Activated CD4-positive, alpha-beta T cell treated with anti-CD3 and anti-CD28 coated beads for 24 hours (primary cell): Measurements from ENCODE around the gene ELF5.

Experiments
- DNase-seq, 2 donors: peaks; one replicate each; pipeline ENCODE4 v3.0.0-alpha.2; 2020; ENCODE audit warnings: low read depth in 2 of 2

Gene ELF5

GRCh38 chr11:34493468-34493867, 20.1 kb downstream of the ELF5 start:
- no peak for DNase-seq

DNA sequence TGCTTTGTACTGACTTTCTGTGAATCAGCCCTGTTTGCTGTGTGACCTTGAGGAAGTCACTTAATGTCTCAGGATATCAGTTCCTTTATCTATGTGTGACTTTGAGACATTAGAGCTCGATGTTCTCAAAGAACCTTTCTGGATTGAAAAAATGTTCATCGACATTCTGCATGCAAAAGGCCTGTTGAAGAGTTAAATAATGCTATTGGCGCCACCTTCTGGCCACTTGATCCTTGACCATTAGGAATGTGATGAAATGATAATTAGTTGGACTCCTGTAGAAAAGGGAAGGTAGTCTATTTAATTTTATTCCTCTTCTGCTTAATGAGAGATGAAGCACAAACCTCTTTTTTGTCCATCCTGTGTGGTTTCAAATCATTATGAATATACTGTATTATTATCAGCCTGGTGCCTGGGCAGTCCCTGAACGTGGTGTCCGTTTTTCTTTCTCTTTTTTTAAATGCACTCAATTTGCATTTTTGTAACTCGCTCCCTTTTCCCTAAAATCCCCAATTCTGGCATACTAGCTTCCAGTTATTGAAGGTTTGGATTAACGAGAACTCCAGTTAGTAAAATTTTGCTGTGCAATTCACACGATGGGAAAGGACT, 20.7 kb downstream of the ELF5 start:
- DNase-seq, result peak; percentile 23 to 30

- no peak for DNase-seq
These were observed 23.3 kb downstream of the ELF5 start for GRCh38 chr11:34490304-34490703.

GRCh38 chr11:34488855-34489557, 24.6 kb downstream of the ELF5 start:
- DNase-seq, result no peak

DNA sequence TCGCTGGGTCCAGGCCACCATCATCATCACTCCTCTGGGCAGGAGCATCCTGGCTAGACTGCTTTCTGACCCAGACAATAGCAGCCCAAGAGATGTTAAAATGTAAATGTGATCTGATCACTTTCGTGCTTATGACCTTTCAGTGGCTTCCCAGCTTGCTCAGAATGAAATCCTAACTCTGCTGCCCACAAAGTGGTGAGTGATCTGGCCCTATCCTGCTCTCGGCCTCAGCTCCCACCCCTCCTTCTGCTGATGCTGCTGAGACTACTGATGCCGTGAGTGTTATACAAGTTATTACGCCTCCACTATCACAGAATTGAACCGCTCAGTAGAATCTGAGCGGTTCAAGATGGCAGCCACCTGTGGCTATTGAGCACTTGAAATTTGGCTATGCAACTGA, 26.2 kb downstream of the ELF5 start:
- no peak for DNase-seq

DNA sequence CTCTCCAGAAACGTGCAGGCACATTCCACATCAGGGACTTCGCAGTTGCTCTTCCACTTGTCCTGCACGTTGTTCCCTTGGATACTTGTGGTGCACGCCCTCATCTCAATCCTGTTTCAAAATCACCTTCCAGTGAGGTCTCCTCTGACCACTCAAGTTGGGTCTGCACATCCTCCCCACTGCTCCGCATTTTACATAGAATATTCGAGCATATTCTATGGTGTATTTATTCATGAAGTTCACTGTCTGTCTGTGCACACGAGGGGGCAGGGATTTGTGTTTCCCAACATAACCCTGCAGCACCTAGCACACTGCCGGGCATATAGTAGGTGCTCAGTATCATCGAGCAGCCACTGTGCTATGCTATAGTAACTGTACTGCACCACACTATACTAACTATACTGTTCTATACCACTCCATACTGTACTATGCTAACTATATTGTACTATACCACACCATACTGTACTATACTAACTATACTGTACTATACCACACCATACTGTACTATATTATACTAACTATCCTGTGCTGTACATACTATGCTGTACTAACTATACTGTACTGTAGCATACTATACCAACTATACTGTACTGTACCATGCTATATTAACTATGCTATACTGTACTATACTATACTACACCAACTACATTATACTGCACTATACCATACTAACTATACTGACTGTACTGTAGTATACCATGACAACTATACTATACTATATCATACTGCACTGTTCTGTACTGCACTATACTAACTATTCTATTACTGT, 30.3 kb downstream of the ELF5 start:
- DNase-seq, result no peak

GRCh38 chr11:34481307-34481706, 32.3 kb downstream of the ELF5 start:
- DNase-seq, result no peak

DNA sequence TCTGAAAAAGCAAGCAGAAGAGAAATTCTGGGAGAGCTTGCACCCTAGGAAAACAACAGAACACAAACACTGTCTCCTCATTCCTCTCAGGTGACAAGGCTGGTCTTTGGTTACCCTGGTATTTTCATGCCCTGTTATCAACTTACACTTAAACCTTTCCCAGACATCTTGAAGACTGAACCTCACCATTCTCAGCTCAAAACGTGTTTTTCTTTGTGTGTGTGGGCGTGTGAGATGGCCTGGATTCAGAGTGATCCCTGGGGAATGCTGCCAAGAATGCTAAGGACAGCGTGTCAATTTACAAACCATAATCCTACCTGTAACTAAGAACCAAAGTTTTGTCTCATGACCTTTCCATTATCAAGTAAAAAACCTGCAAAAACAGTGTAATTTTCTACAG, 33.3 kb downstream of the ELF5 start:
- DNase-seq, result no peak

GRCh38 chr11:34478845-34479663, 34.5 kb downstream of the ELF5 start:
- DNase-seq, result no peak

DNA sequence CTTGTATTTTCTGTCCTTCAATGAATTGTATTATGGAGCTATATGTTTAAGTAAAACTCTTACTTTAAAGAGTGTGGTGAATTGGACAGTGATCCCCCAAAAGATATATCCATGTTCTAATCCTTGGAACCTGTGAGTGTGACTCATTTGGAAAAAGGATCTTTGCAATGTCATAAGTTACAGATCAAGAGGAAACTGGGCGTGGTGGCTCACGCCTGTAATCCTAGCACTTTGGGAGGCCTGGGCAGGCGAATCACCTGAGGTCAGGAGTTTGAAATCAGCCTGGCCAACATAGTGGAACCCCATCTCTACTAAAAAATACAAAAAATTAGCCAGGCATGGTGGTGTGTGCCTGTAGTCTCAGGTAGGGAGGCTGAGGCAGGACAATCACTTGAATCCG, 36.7 kb downstream of the ELF5 start:
- no peak for DNase-seq

DNA sequence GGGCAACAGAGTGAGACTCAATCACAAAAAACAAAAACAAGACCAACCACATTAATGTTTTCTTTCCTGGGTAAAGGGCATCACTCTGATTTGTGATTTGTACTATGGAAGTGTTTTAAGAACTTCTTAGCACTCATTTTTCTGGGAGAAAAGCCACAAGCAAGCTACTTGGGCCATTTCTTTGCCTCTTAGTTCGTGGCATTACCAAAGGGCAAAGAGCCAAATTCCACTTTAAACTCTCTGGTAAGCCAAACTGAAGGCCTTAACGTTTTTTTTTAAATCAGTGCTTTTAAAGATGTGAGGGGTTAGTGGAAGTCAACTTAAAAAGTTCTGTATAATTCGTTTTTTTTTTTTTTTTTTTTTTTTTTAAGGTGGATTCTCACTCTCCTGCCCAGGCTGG, 37.9 kb downstream of the ELF5 start:
- no peak for DNase-seq

DNA sequence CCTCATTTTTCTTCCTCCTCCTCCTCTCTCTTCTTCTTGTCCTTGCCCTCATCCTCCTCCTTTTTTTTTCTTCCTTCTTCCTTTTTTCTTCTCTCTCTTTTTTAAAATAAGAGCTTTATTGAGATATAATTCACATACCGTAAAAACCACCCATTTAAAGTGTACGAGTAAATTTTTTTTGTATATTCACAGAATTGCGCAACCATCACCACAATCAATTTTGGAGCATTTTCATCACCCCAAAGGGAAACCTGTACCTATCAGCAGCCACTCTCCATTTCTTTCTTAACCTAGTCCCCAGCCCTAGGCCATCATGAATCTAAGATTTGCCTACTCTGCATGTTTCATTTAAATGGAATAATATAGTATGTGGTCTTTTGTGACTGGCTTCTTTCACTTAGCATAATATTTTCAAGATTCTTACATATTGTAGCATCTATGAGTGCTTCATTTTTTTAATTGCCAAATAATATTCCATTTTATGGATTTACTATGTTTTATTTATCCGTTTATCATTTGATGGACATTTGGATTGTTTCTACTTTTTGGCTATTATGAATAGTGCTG, 39.9 kb downstream of the ELF5 start:
- no peak for DNase-seq

- peak; percentile 15 to 29 for DNase-seq
These were observed 45.3 kb downstream of the ELF5 start for GRCh38 chr11:34468209-34468841.

- no peak for DNase-seq
These were observed 46.6 kb downstream of the ELF5 start for GRCh38 chr11:34466802-34467488.

DNA sequence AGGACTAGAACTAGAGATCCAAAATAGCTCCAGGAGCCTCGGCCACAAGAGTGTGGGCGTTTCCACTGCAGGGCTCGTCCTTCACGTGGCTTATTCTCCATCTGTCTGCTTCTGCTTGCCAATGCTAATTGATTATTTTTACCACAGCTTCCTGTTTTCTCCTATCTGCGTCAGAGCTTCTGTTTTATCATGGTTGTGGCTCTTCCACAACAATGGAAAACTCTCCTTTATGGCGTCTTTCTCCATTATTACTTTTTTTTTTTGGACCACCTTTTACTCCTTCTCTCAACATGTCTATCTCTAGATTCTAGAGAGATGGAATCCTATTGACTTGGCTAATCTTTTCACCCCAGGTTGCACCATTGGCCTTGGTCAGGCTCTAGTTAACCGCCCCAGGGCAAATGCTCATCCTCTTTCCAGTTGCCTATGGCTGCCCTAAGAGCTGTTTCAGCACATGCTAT, 49.0 kb downstream of the ELF5 start:
- DNase-seq, result no peak

- DNase-seq, result no peak
These were observed 52.4 kb downstream of the ELF5 start for GRCh38 chr11:34461215-34461614.

DNA sequence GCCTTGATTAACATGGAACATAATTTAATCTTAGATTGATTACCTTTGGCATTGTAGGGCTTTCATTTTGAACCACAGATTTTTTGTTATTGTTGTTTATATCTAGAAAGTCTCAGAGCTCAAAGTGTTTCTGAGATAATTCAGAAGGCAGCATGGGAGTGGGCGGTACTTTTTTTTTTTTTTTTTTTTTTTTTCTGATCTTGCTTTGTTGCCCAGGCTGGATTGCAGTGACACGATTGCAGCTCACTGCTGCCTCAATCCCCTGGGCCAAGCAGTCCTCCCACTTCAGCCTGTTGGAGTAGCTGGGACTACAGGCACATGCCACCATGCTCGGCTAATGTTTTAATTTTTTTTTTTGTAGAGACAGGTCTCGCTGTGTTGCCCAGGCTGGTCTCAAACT, 53.3 kb downstream of the ELF5 start:
- DNase-seq, result no peak

GRCh38 chr11:34459507-34460162, 54.0 kb downstream of the ELF5 start:
- no peak for DNase-seq

DNA sequence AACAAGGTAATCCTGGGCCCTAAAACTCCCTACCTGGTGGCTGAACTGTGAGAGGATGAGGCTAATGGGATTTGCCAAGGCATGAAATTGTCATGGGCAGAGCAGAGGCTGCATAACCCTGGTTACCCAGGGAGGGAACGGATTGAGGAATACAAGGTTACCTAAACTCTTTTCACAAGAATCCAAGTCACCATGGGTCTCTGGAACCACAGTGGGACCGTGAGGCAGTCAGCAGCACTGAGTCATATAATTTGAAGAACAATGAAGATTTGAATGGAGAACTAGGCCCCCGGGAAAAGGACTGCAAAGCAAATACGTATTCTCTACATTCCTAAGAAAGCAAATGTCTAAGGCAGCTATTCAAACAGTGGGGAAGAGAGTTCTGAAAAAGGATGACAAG, 55.1 kb downstream of the ELF5 start:
- DNase-seq, result no peak

DNA sequence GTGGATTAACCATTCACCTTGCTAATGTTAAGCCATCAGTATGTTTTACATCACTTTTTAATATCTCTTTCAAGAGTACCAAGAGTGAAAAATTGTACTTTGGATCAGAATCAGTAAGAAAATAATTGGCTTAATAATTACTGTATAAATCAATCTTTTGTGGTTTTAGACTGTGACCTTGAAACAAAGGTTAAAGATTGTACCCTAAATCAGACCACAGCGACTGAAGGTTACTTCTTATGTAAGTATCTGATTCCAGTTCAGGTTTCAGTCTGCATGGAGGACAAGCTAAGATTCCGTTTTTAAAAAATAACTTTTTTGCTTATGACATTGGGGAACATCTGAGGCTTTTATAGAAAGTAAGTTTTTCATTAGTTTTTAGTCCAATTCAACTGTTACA, 56.0 kb downstream of the ELF5 start:
- DNase-seq, result no peak
